ENCODE measurements around the gene CDK5RAP1. TPM values are rescaled to one million over a fixed set of nuclear protein-coding genes. Genes with fewer than 3 reads are reported as not detected.

The CDK5RAP1 gene
- total and polyA plus RNA-seq, 2 of the 4 experiments (the other 2 are of a cell fraction): 23.9 to 28.1 TPM

GRCh38 chr20:33338467-33339258 lies 62.7 kb downstream of the CDK5RAP1 start:
- no peak overlapping the region for H3K14ac ChIP-seq (replicated peaks; ENCODE audit: low read depth, low read length)
- H3K36me3 ChIP-seq (ENCODE audit: control insufficient read depth, insufficient read depth, low read length): no peaks in the 10 kb centered on the region
- dilution Hi-C loops (cut with HindIII; ENCODE audit: low sequenced_read_pairs, unreplicated experiment): no loop called here
- no peak overlapping the region for H3K4me3 ChIP-seq (ENCODE audit: insufficient read depth, low read depth, low read length)
- H3K4ac ChIP-seq (ENCODE audit: low read depth, low read length): no peak overlapping the region
- POLR2A ChIA-PET (ENCODE audit: unreplicated experiment): no interaction called here
- H3K4me2 ChIP-seq (ENCODE audit: low read depth, low read length): no peak overlapping the region
- H2AFZ ChIP-seq (replicated peaks; ENCODE audit: low read length, poor library complexity): no peak overlapping the region
- ATAC-seq (ENCODE audit: low read depth): no peak
- no TSS peak for BruUV-seq (replicated peaks)
- H2BK5ac ChIP-seq (ENCODE audit: low read depth, low read length, poor library complexity, severe bottlenecking): no peak overlapping the region
- peaks cover 22% of the 10 kb centered on the region for H3K27me3 ChIP-seq (ENCODE audit: control insufficient read depth, insufficient read depth, low read length)
- no peaks in the 10 kb centered on the region for H3K9me3 ChIP-seq (ENCODE audit: control insufficient read depth, insufficient read depth, low read length)
- in situ Hi-C loops (cut with MboI; ENCODE audit: low sequenced_read_pairs): no loop called here
- no peak overlapping the region for H2BK20ac ChIP-seq (ENCODE audit: low read depth, low read length)
- no peak overlapping the region for H2BK120ac ChIP-seq (ENCODE audit: low read depth, low read length)
- H4K8ac ChIP-seq (ENCODE audit: low read depth in 2 of 2, low read length in 2 of 2): no peak overlapping the region
- no peak overlapping the region for H4K5ac ChIP-seq (ENCODE audit: low read depth, low read length)
- H3K23ac ChIP-seq (ENCODE audit: low read depth, low read length): no peak overlapping the region
- WGBS, 2 experiments (ENCODE audit: extremely low coverage in 2 of 2, insufficient read length in 1 of 2): no CpG with 5 or more reads among the region's 5 CpGs
- CTCF ChIA-PET: no interaction called here
- H3K79me1 ChIP-seq (ENCODE audit: low read depth in 1 of 2, low read length in 2 of 2): no peaks in the 10 kb centered on the region
- H3K4me1 ChIP-seq (ENCODE audit: control insufficient read depth, insufficient read depth, low read length): no peaks in the 10 kb centered on the region
- TF ChIP-seq ELK1 (IDR thresholded peaks at IDR 0.05; ENCODE audit: borderline replicate concordance, low read depth, low read length) (no peak), MXI1 (IDR thresholded peaks at IDR 0.05; ENCODE audit: borderline replicate concordance, low read depth, low read length) (no peak), RCOR1 (IDR thresholded peaks at IDR 0.05; ENCODE audit: insufficient replicate concordance, low read length) (no peak), RFX5 (IDR thresholded peaks at IDR 0.05; ENCODE audit: low read depth, low read length) (no peak), BHLHE40 (IDR thresholded peaks at IDR 0.05; ENCODE audit: low read depth, low read length) (no peak), MAZ (IDR thresholded peaks at IDR 0.05; ENCODE audit: borderline replicate concordance, low read depth, low read length) (no peak), CEBPB (IDR thresholded peaks at IDR 0.05; ENCODE audit: low read depth, low read length) (no peak), CHD1 (IDR thresholded peaks at IDR 0.05; ENCODE audit: low read depth, low read length) (no peak), MAFK (IDR thresholded peaks at IDR 0.05; ENCODE audit: low read depth, low read length) (no peak)
- H2BK15ac ChIP-seq (ENCODE audit: low read depth, low read length): no peak overlapping the region
- no peak overlapping the region for H3K56ac ChIP-seq (ENCODE audit: extremely low read depth, insufficient read depth, low read length)
- H3K27ac ChIP-seq (ENCODE audit: insufficient read depth, low read length): no peak overlapping the region
- H3K18ac ChIP-seq (ENCODE audit: low read depth, low read length): no peak overlapping the region
- no peak overlapping the region for H3K9ac ChIP-seq (ENCODE audit: low read depth, low read length)
- H2AK9ac ChIP-seq (replicated peaks; ENCODE audit: low read depth, low read length, poor library complexity): no peak overlapping the region
- 0 out of 2 replicates have a peak, but pooled peaks cover 3% of the 10 kb centered on the region for H3K9me1 ChIP-seq (ENCODE audit: insufficient read depth, low read length)
- no peak overlapping the region for H2AK5ac ChIP-seq (ENCODE audit: low read depth, low read length)
- intact Hi-C loops (cut with micrococcal nuclease): no loop called here
- H4K91ac ChIP-seq (ENCODE audit: insufficient read depth, low read depth, low read length): no peak overlapping the region
- H4K20me1 ChIP-seq (ENCODE audit: insufficient read depth, low read length): no peaks in the 10 kb centered on the region
- DNase-seq: no peak

Data from IMR-90 (cell line).